Suppressor macrophage (primary cell): ENCODE results near the gene PRKAR1B.
"Not testable (repeated sequence)": the region's sequence is repeated elsewhere in the genome, so short reads cannot be mapped to it uniquely, and the experiment has no call there.

Experiments
- DNase-seq, 4 experiments: peaks; one replicate each; pipeline ENCODE4 v3.0.0-alpha.2; 2020 to 2022

The PRKAR1B gene

DNA sequence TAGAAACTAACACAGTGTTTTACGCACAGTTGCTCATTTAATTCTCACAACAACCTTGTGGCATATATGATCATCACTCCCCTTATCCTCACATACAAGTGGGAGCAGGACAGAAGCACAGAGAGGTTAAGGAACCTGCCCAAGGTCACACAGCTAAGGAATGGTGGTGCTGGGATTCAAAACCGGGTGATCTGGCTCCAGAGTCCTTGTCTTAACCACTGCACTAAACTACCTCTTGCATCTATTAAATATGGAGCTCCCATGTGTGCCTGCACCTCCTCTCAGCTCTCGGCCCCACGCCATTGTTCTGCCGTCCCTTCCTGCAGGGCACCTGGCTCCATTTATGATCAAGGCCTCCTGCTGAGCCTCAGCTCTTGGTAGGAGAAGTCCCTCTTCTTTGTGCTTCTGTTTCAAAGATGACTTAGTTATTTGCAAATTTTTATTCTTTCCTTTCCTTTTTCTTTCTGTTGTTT, 107.7 kb downstream of the PRKAR1B start:
- no peak for DNase-seq

DNA sequence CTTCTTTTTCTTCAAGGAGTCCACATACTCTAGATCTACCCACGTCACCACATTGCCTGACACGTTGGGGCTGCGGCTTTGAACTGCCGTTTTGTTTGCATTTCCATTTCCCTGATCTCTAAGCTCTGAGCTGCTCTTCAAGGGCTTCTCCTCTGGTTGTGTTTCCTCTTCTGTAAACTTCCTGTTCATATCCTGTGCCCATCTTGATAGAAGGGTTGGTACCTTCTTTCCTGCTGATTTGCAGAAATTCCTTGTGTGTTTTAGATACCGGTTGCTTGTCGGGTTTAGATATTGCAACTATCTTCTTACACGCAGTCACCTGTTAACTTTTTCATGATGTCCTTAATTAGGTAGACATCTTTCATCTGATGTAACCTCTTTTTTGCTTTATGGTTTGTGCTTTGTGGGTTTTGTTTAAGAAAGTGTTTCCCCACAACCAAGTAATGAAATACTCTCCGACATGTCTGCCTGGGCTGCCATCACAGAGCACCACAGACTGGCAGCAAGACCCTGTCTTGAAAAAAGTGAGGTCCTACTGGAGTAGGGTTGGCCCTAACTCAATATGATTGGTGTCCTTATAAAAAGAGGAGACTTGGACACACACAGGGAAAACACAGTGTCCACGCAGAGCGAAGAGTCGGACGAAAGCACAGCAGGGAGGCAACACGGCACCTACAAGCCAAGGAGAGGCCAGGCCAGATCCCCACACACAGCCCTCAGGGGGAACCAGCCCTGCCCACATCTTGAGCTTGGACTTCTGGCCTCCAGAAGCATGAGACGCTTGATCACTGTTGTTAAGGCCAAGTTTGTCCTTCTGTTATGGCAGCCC, 108.3 kb downstream of the PRKAR1B start:
- peak; percentile 78 to 86 (median 81) for DNase-seq

GRCh38 chr7:617614-618538, 109.2 kb downstream of the PRKAR1B start:
- no peak for DNase-seq

GRCh38 chr7:613442-614140, 113.5 kb downstream of the PRKAR1B start:
- DNase-seq: no peak

- not testable (repeated sequence) for DNase-seq
These were observed 115.2 kb downstream of the PRKAR1B start for GRCh38 chr7:611837-612236.

- no peak for DNase-seq
These were observed 115.7 kb downstream of the PRKAR1B start for GRCh38 chr7:611281-611810.

DNA sequence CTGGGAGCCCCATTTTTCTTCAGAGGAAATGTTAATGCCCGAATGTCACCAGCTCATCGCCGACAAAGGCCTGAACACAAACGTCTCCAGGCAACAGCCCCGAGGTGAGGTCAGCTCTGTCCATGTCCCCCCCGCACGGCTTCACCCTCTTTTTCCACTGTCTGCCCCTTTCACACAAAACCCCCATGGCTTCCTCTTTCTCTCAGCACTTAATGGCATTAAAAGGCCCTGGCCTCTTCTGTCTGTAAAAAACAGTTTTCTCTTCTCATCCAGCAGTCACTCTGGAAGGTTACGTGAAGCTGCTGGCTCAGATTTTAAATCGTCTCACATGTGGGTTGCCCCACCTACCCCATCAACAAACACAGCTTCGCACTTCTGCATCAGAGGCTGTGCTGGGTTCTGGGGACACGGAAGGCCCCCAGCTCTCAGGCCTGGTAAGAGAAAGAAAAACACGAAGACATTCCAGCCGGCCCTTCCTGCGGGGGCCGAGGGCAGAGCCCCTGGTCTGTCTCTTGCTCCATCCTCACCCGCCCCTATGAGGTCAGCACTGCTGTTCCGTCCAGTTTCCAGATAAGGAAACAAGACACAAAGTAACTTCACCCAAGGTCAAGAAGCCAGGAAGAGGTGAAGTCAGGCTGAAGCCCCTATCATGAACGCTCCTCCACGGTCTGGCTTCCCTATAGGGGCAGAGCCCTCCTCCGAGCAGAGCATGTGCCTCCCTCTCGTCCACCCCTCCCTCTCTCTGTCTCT, 116.4 kb downstream of the PRKAR1B start:
- DNase-seq: peak; percentile 34 to 60 (median 50)

DNA sequence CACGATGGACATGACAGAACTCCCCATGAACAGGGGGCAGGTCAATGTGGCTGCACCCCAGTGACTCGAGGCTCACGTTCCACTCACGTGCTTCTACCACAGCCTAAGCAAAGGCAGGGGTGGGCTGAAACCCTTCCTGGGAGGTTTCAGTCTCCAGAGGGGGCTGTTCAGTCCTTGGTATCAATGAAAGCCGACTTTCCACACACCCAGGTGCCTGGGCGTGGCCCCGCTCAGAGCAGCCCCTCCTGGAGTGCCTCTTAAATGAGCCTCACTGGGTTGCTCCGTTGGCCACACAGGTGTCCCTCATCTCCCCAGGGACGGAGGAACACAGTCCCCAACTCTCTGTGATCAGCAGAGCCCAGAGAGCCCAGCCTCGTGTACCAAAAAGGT, 116.9 kb downstream of the PRKAR1B start:
- no peak for DNase-seq

- DNase-seq: no peak
These were observed 117.7 kb downstream of the PRKAR1B start for GRCh38 chr7:609365-609764.

DNA sequence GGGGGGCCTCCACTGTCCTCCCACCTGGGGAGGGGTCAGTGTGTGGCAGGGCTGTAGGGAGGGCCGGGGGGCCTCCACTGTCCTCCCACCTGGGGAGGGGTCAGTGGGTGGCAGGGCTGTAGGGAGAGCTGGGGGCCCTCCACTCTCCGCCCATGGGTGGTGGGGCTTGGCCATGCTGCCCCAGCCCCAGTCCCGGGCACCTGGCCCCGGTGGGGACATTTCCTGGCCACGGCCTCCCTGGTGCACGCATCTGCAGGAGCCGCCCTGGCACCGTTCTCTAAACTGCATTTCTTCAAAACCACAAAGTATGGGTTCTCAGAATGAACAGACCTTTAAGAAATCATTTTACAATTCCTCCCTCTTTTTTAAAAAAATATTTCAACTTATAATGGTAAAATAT, 118.1 kb downstream of the PRKAR1B start:
- no peak for DNase-seq

DNA sequence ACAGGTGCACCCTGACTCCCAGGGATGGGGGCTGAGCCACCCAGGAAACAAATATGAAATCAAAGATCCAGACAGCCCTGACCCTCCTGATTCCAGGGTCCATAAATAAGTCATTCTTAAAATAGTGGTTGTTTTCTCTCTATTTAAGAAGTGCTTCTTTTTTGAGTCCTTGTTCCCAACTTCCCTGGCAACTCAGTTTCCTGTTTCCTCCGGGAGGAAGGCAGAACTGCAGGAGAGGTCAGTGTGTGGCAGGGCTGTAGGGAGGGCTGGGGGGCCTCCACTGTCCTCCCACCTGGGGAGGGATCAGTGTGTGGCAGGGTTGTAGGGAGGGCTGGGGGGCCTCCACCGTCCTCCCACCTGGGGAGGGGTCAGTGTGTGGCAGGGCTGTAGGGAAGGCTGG, 118.7 kb downstream of the PRKAR1B start:
- DNase-seq: peak; percentile 30 to 50 (median 48)

DNA sequence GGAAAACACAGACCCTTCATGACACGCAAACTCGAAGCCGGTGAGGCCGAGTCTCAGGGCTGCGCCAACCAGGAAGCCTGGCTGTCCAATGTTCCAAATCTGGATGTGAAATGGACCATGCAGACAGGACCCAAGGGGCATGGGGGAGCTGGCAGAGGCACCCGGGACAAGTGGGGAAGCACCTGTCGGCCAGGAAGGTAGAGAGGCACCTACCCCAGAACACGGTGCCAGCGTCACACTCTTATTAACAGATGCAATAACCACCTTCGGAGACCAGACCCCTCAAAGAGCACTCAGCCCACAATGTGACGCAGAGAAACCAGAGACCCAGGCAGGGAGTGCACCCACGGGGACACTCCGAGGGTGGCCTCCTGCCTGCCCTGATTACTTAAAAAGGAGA, 119.1 kb downstream of the PRKAR1B start:
- no peak for DNase-seq

DNA sequence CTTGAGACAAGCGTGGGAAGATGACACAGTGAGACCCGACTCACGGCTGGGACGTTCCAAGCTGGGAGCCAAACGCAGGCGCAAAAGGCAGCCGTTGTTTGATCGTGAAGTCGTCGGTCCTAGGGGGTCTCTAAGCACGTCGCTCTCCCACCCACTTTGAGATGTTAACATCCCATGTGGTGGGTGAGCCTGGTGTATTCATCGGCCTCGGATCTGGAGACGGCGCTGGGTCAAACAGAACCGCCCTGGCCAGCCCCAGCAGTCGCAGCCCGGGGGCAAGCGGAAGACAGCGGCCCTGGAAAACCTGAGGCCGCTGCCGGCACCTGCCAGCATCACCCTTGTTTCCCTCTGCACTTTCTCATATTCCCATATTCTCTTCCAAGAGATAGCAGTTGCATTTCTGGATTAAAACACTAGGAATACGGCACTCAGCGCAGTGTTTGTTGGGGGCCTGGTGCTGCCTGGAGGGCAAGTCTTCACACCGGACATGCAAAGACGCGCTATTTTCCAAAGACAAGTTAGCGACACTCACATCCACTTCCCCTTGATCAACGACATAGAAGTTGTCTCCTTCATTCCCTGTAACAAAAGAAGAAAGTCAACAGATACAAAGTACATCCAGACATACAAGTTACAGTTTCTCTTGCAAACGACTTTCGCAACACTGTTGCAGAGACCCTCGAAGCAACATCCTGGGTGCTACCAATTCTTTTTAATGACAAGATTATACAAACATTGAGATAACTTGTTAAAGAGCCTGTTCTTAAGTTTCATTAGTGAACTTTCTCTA, 121.2 kb downstream of the PRKAR1B start:
- DNase-seq: no peak

DNA sequence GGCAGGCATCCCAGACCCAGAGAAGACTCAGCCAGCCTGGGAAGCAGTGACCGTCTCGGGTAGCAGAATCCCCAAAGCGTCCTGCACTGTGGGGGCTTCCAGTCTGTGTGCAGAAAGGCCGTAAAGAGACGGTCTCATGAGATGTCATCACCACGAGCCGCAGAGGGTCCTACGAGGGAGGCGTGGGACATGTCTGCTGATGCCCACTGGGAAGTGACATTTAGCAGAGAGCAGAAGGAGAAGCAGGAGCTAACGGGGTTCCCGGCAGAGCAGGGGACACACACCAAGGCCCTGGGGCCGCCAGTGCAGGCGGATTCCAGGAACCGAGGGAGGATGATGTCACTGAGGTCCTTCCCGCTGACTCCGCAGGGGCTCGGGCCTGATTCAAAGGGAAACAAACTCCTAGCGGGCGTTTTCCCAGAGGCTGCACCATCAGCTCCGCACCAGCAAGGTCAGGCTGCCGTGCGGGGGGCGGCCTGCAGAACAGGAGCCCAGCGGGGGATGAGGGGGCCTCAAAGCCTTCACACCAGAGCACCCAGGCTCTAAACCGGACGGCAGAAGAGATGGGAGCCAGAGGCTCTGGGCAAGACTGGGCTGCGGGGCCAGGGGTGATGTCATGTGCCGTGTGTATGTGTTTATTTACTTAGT, 122.1 kb downstream of the PRKAR1B start:
- DNase-seq: peak; percentile 43 to 81 (median 73)

DNA sequence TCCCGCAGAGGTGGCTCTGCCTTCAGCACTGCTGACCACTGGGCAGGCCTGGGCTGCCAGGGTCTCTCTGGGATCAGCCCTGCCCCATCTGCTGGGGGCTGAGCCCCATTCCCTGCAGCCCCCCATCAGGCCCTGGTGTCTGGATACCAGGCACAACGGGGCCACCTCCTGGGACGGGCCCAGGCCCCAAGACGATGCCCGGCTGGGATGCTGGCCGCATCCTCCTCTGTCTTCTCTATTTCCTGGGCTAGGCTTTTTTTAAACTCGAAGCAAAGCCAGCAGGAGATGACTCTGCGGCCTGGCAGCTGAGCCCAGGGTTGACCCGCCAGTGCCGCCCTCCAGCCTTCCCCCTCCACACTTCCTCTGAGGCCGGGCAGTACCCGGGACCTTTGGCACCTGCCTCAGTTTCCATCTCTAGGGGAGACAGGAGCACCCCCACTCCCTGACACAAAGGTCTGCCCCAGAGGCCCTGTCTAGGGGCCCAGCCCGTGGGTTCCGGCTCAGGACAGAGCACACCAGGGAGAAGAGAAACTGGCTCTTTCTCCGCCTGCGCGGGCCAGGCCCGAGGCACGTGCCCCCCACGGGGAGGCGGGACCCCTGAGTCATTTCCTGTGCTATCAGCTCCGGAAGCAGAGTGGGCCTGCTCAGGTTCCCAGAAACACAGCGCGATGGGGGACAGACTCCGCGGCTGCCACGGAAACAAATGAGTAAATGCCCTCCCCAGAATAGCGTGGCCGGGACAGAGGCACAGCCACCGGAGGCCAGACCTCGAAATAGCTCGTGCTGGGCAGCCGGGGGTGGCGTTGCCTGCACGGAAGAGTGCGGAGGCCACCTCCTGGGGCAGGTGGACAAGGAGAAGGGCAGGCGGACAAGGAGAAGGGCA, 122.8 kb downstream of the PRKAR1B start:
- DNase-seq: peak; percentile 92 to 97 (median 96)

- DNase-seq: peak in 3 of 4 experiments; percentile 41 to 61 (median 43)
These were observed 123.7 kb downstream of the PRKAR1B start for GRCh38 chr7:603152-603951.

- peak; percentile 77 to 91 (median 85) for DNase-seq
These were observed 124.5 kb downstream of the PRKAR1B start for GRCh38 chr7:602341-603141.
